Gastroesophageal sphincter (tissue), 3 donors: Measurements from ENCODE around the gene TSPAN13.

Experiments used
- CTCF ChIP-seq, 4 experiments: fragments of 200-600 bp in 2 of 4; fragments of 450-650 bp in 2 of 4; sonication (generic) in 1 of 4; IDR thresholded peaks; one replicate each; pipeline ENCODE4 v1.5.1; 2017 to 2019; ENCODE audit warnings: antibody characterized with exemption in 4 of 4, mild to moderate bottlenecking in 2 of 4, moderate library complexity in 2 of 4
- EP300 ChIP-seq: sonication (generic); formaldehyde crosslinking; IDR thresholded peaks from one replicate; pipeline ENCODE4 v1.6.1; 2017; ENCODE audit warnings: antibody characterized with exemption, mild to moderate bottlenecking
- POLR2A ChIP-seq, 2 donors: fragments of 450-650 bp; IDR thresholded peaks; one replicate each; pipeline ENCODE4 v1.6.1; 2017; ENCODE audit warnings: antibody characterized with exemption in 2 of 2, mild to moderate bottlenecking in 2 of 2, moderate library complexity in 1 of 2
- POLR2AphosphoS5 ChIP-seq: sonication (generic); formaldehyde crosslinking; IDR thresholded peaks from one replicate; pipeline ENCODE4 v1.6.1; 2017; ENCODE audit warnings: antibody characterized with exemption

GRCh38 chr7:16712916-16713315 is 40.6 kb upstream of the TSPAN13 start:
- TF ChIP-seq POLR2AphosphoS5 (no peak), CTCF (IDR thresholded peaks at IDR 0.05) (no peak), POLR2A (IDR thresholded peaks at IDR 0.05) (no peak), EP300 (no peak)
